Common myeloid progenitor, CD34-positive (primary cell): ENCODE measurements around the gene LTBP1.
A peak's percentile ranks its signal among the peaks of the same experiment; 100 is the strongest.

Source experiments
- CTCF ChIA-PET: fragments of 350-600 bp; sonication (Branson Sonifier 250); formaldehyde crosslinking; loops from one replicate; lab custom pipeline; 2021; ENCODE audit warnings: antibody characterized with exemption; lab: Charles Lee
- POLR2A ChIA-PET: fragments of 350-600 bp; sonication (Branson Sonifier 250); formaldehyde crosslinking; loops from one replicate; lab custom pipeline; 2021; ENCODE audit warnings: antibody characterized with exemption; lab: Charles Lee
- DNase-seq, 3 donors: peaks; one replicate each; pipeline versions ENCODE4 v3.0.0 to v3.0.0-alpha.2; 2013
- H3K27ac ChIP-seq, 2 experiments: 1 replicate in 1 of 2; 2 replicates in 1 of 2; pipeline ENCODE4 v1.7.0; 2013; ENCODE audit warnings: inconsistent platforms in 2 of 2, low read length in 2 of 2, mild to moderate bottlenecking in 2 of 2, low read depth in 1 of 2, moderate library complexity in 1 of 2; ENCODE audit not compliant: severe bottlenecking in 2 of 2, insufficient read depth in 1 of 2, poor library complexity in 1 of 2
- H3K27me3 ChIP-seq, 5 experiments: replicated peaks in 2 of 5; 1 replicate in 3 of 5; 2 replicates in 2 of 5; pipeline versions ENCODE4 v1.6.1 to v1.7.0; 2013; ENCODE audit warnings: low read length in 4 of 5, mild to moderate bottlenecking in 2 of 5, moderate library complexity in 2 of 5, inconsistent platforms in 1 of 5; ENCODE audit not compliant: insufficient read depth in 5 of 5, control insufficient read depth in 4 of 5
- H3K36me3 ChIP-seq, 4 experiments: 1 replicate in 2 of 4; 2 replicates in 2 of 4; pipeline versions ENCODE4 v1.6.1 to v1.7.0; 2013; ENCODE audit warnings: low read length in 3 of 4, control low read depth in 1 of 4, mild to moderate bottlenecking in 1 of 4; ENCODE audit not compliant: control insufficient read depth in 4 of 4, insufficient read depth in 4 of 4
- H3K4me1 ChIP-seq, 4 experiments: 1 replicate in 3 of 4; 2 replicates in 1 of 4; pipeline versions ENCODE4 v1.6.1 to v1.7.1; 2013; ENCODE audit warnings: low read length in 3 of 4, mild to moderate bottlenecking in 3 of 4, control low read depth in 1 of 4, inconsistent platforms in 1 of 4, moderate library complexity in 1 of 4; ENCODE audit not compliant: control insufficient read depth in 4 of 4, insufficient read depth in 4 of 4; ENCODE audit errors: control extremely low read depth in 1 of 4
- H3K4me3 ChIP-seq, 7 experiments: 1 replicate in 4 of 7; 2 replicates in 3 of 7; pipeline versions ENCODE4 v1.5.1 to v1.7.0; 2013; ENCODE audit warnings: mild to moderate bottlenecking in 7 of 7, low read length in 6 of 7, moderate library complexity in 6 of 7, inconsistent platforms in 2 of 7, low read depth in 2 of 7, control low read depth in 1 of 7; ENCODE audit not compliant: insufficient read depth in 4 of 7, control insufficient read depth in 1 of 7; ENCODE audit errors: extremely low read depth in 1 of 7
- H3K9me3 ChIP-seq, 5 experiments: 1 replicate in 4 of 5; 2 replicates in 1 of 5; pipeline versions ENCODE4 v1.6.1 to v1.7.1; 2013; ENCODE audit warnings: low read length in 4 of 5, mild to moderate bottlenecking in 2 of 5, inconsistent platforms in 1 of 5, low read depth in 1 of 5, moderate library complexity in 1 of 5; ENCODE audit not compliant: control insufficient read depth in 4 of 5, insufficient read depth in 2 of 5; ENCODE audit errors: control extremely low read depth in 1 of 5
- WGBS: methylation state at CpG from one replicate; pipeline ENCODE4 v1.1.5; 2013; ENCODE audit not compliant: insufficient coverage; 5-methylcytosine and 5-hydroxymethylcytosine counted together

The LTBP1 gene

GRCh38 chr2:33062665-33063250 is 116.0 kb downstream of the LTBP1 start:
- ChIA-PET CTCF (interaction anchor here (1.1 kb wide), 1 partner anchor 309 kb away, joined by 3 read pairs; no protein-coding TSS in a partner anchor), POLR2A (interaction anchor here (0.6 to 0.7 kb wide), 2 partner anchors 513 to 569 kb away, joined by 6 to 12 read pairs; no protein-coding TSS in a partner anchor)
- Histone ChIP-seq H3K27me3 (no peaks in the 10 kb centered on the region), H3K36me3 (no peaks in the 10 kb centered on the region), H3K27ac (no peak overlapping the region), H3K9me3 (peaks cover 0 to 3% (median 0%) of the 10 kb centered on the region in 5 experiments), H3K4me1 (no peaks in the 10 kb centered on the region), H3K4me3 (no peak overlapping the region)
- WGBS = 100% methylated on average over 1 of the region's 4 CpGs
- DNase-seq = peak in 2 of 3 donors; percentile 5 to 11

- Histone ChIP-seq H3K36me3 (no peaks in the 10 kb centered on the region), H3K27me3 (no peaks in the 10 kb centered on the region), H3K27ac (no peak overlapping the region), H3K4me1 (no peaks in the 10 kb centered on the region), H3K4me3 (no peak overlapping the region), H3K9me3 (peaks cover 0 to 3% (median 0%) of the 10 kb centered on the region in 5 experiments)
- ChIA-PET POLR2A (no interaction called here), CTCF (no interaction called here)
- no peak for DNase-seq
- WGBS = 100% methylated on average over 3 of the region's 3 CpGs
Observed at GRCh38 chr2:33064349-33064801, 117.6 kb downstream of the LTBP1 start.

GRCh38 chr2:33067598-33067997 is 120.8 kb downstream of the LTBP1 start:
- Histone ChIP-seq H3K4me3 (no peak overlapping the region), H3K9me3 (peaks cover 0 to 3% (median 0%) of the 10 kb centered on the region in 5 experiments), H3K27ac (no peak overlapping the region), H3K4me1 (no peaks in the 10 kb centered on the region), H3K27me3 (no peaks in the 10 kb centered on the region), H3K36me3 (no peaks in the 10 kb centered on the region)
- CTCF ChIA-PET = no interaction called here
- DNase-seq = no peak
- POLR2A ChIA-PET = no interaction called here

GRCh38 chr2:33068261-33068660 is 121.5 kb downstream of the LTBP1 start:
- H3K4me3 ChIP-seq = no peak overlapping the region
- H3K36me3 ChIP-seq = no peaks in the 10 kb centered on the region
- CTCF ChIA-PET = no interaction called here
- no peak overlapping the region for H3K27ac ChIP-seq
- POLR2A ChIA-PET = no interaction called here
- no peaks in the 10 kb centered on the region for H3K27me3 ChIP-seq
- WGBS = no CpG with 5 or more reads among the region's 2 CpGs
- H3K9me3 ChIP-seq = peaks cover 0 to 3% (median 0%) of the 10 kb centered on the region in 5 experiments
- DNase-seq = no peak
- no peaks in the 10 kb centered on the region for H3K4me1 ChIP-seq

- H3K4me3 ChIP-seq = no peak overlapping the region
- no peaks in the 10 kb centered on the region for H3K27me3 ChIP-seq
- no peak overlapping the region for H3K27ac ChIP-seq
- POLR2A ChIA-PET = no interaction called here
- CTCF ChIA-PET = no interaction called here
- no peaks in the 10 kb centered on the region for H3K9me3 ChIP-seq
- H3K4me1 ChIP-seq = no peaks in the 10 kb centered on the region
- no peaks in the 10 kb centered on the region for H3K36me3 ChIP-seq
- no peak for DNase-seq
- WGBS = 97% methylated on average over 7 of the region's 10 CpGs
Observed at GRCh38 chr2:33069894-33070651, 123.3 kb downstream of the LTBP1 start.

- 78% methylated on average over 5 of the region's 5 CpGs for WGBS
Observed at GRCh38 chr2:33071591-33071990, 124.8 kb downstream of the LTBP1 start.

GRCh38 chr2:33072614-33073013 is 125.9 kb downstream of the LTBP1 start:
- H3K27ac ChIP-seq = no peak overlapping the region
- ChIA-PET POLR2A (no interaction called here), CTCF (no interaction called here)
- H3K9me3 ChIP-seq = no peaks in the 10 kb centered on the region
- no peaks in the 10 kb centered on the region for H3K27me3 ChIP-seq
- no peaks in the 10 kb centered on the region for H3K36me3 ChIP-seq
- no peak overlapping the region for H3K4me3 ChIP-seq
- no peaks in the 10 kb centered on the region for H3K4me1 ChIP-seq
- 94% methylated on average over 2 of the region's 6 CpGs for WGBS
- DNase-seq = no peak

More at GRCh38 chr2:33071591-33071990, 124.8 kb downstream of the LTBP1 start:
- H3K36me3 ChIP-seq = no peaks in the 10 kb centered on the region
- CTCF ChIA-PET = no interaction called here
- no peaks in the 10 kb centered on the region for H3K27me3 ChIP-seq
- H3K4me1 ChIP-seq = no peaks in the 10 kb centered on the region
- no peak overlapping the region for H3K4me3 ChIP-seq
- H3K9me3 ChIP-seq = no peaks in the 10 kb centered on the region
- POLR2A ChIA-PET = no interaction called here
- no peak overlapping the region for H3K27ac ChIP-seq
- DNase-seq = no peak
